Testis (tissue), 2 donors: ENCODE measurements around the gene KMO.

Experiments
- POLR2A ChIP-seq: fragments of 450-650 bp; IDR thresholded peaks from one replicate; pipeline ENCODE4 v1.6.1; 2017; ENCODE audit warnings: antibody characterized with exemption, mild to moderate bottlenecking, moderate library complexity
- TF ChIP-seq, protein P1 (sequence below), 3 experiments: fragments of 450-650 bp in 2 of 3; fragments of 200-600 bp in 1 of 3; sonication (generic) in 1 of 3; IDR thresholded peaks; one replicate each; pipeline ENCODE4 v1.5.1; 2016 to 2019; ENCODE audit warnings: antibody characterized with exemption in 3 of 3, mild to moderate bottlenecking in 2 of 3, moderate library complexity in 1 of 3

DNA sequence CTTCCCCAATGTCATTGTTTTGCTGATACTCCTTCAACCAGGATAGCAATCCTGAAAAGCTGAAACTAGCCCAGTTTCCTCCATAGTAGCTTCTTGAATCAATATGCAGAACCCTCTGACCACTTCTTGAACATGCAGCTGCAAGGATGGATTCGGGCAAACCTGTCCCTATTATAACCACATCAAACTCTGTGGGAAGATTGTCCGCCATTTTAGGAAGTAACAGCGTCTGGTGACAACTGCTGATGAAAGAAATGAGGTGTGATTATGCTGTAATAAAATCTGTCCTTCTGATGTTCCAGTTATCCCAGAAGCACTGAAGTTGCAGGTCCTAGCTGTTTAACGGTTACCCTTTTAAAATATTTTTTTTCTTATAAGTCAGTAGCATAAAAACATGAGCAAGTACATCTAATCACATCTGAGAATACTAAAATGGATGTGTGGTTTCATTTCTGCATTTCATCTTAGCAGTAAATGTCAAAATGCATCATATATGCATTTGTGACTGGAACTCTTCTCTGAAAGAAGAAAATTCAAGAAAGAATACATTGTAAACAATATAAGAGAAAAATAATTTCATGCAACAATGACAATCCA is 103.5 kb downstream of the KMO start:
- TF ChIP-seq, protein P1, sequence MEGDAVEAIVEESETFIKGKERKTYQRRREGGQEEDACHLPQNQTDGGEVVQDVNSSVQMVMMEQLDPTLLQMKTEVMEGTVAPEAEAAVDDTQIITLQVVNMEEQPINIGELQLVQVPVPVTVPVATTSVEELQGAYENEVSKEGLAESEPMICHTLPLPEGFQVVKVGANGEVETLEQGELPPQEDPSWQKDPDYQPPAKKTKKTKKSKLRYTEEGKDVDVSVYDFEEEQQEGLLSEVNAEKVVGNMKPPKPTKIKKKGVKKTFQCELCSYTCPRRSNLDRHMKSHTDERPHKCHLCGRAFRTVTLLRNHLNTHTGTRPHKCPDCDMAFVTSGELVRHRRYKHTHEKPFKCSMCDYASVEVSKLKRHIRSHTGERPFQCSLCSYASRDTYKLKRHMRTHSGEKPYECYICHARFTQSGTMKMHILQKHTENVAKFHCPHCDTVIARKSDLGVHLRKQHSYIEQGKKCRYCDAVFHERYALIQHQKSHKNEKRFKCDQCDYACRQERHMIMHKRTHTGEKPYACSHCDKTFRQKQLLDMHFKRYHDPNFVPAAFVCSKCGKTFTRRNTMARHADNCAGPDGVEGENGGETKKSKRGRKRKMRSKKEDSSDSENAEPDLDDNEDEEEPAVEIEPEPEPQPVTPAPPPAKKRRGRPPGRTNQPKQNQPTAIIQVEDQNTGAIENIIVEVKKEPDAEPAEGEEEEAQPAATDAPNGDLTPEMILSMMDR (IDR thresholded peaks at IDR 0.05) = no peak
- TF ChIP-seq POLR2A = no peak
